ENCODE measurements around the gene FBXL7.

DNA sequence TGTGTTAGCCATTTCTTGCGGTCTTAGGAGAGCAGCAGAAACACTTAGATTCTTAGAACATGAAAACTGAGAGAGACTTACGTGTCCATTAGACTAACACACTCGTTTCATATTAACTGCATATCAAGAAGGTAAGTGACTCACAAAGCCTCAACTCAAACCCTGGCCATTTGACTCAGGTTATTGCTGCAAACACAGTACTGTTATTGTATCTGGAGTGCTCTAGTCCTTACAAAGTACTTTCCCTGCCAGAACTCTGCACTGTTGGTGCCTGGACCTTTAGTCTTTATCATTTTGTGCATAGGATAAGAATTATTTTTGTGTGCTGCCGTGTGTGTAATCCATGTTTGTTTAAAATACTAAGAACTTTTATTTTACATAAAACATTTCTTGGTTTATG is 155.7 kb downstream of the FBXL7 start:
- no peak for TF ChIP-seq CTCF (IDR thresholded peaks at IDR 0.05; ENCODE audit: low read length)
- no peak for TF ChIP-seq EZH2 (IDR thresholded peaks at IDR 0.05; ENCODE audit: borderline replicate concordance, low read length)
